Liver (tissue), 9 donors: Measurements from ENCODE around the gene CDHR2. TPM values are rescaled to one million over a fixed set of nuclear protein-coding genes. Genes with fewer than 3 reads are reported as not detected.

Experiments used
- DNase-seq: peaks from one replicate; pipeline ENCODE4 v3.0.0-alpha.2; 2017; ENCODE audit warnings: low spot score
- H3K27ac ChIP-seq, 2 donors: one replicate each; pipeline ENCODE4 v1.7.0; 2013; ENCODE audit warnings: inconsistent platforms in 2 of 2, low read length in 2 of 2, control low read depth in 1 of 2, low read depth in 1 of 2, mild to moderate bottlenecking in 1 of 2
- H3K27me3 ChIP-seq, 4 donors: one replicate each; pipeline versions ENCODE4 v1.6.1 to v1.7.0; 2013; ENCODE audit warnings: low read length in 3 of 4, inconsistent platforms in 1 of 4, mild to moderate bottlenecking in 1 of 4, moderate library complexity in 1 of 4; ENCODE audit not compliant: control insufficient read depth in 4 of 4, insufficient read depth in 4 of 4
- H3K36me3 ChIP-seq, 4 donors: one replicate each; pipeline versions ENCODE4 v1.6.1 to v1.7.0; 2013; ENCODE audit warnings: low read length in 3 of 4, mild to moderate bottlenecking in 3 of 4, low read depth in 1 of 4, moderate library complexity in 1 of 4; ENCODE audit not compliant: control insufficient read depth in 4 of 4, insufficient read depth in 3 of 4
- H3K4me1 ChIP-seq, 4 donors: one replicate each; pipeline versions ENCODE4 v1.6.1 to v1.7.0; 2013; ENCODE audit warnings: low read length in 3 of 4, mild to moderate bottlenecking in 3 of 4, moderate library complexity in 1 of 4; ENCODE audit not compliant: control insufficient read depth in 4 of 4, insufficient read depth in 4 of 4
- H3K4me3 ChIP-seq, 3 donors: one replicate each; pipeline versions ENCODE4 v1.6.1 to v1.7.0; 2013; ENCODE audit warnings: low read length in 3 of 3, control low read depth in 1 of 3, low read depth in 1 of 3, mild to moderate bottlenecking in 1 of 3
- H3K9ac ChIP-seq, 2 donors: one replicate each; pipeline ENCODE4 v1.7.0; 2013; ENCODE audit warnings: low read length in 2 of 2, mild to moderate bottlenecking in 2 of 2, moderate library complexity in 2 of 2, control low read depth in 1 of 2, low read depth in 1 of 2
- H3K9me3 ChIP-seq, 4 donors: one replicate each; pipeline versions ENCODE4 v1.6.1 to v1.7.0; 2013; ENCODE audit warnings: low read length in 3 of 4; ENCODE audit not compliant: control insufficient read depth in 4 of 4
- EGR1 ChIP-seq, 2 donors: IDR thresholded peaks; 2 replicates each; pipeline ENCODE4 v1.6.1; 2016 to 2018; ENCODE audit warnings: antibody characterized with exemption in 2 of 2, low read depth in 2 of 2
- FOXA1 ChIP-seq: IDR thresholded peaks from 2 replicates; pipeline ENCODE4 v1.6.1; 2016; ENCODE audit warnings: antibody characterized with exemption
- FOXA2 ChIP-seq: IDR thresholded peaks from 2 replicates; pipeline ENCODE4 v1.6.1; 2016; ENCODE audit warnings: antibody characterized with exemption
- GABPA ChIP-seq, 2 donors: IDR thresholded peaks in 1 of 2; conservative IDR thresholded peaks in 1 of 2; 2 replicates each; pipeline ENCODE4 v1.6.1; 2016; ENCODE audit warnings: antibody characterized with exemption in 2 of 2, mild to moderate bottlenecking in 1 of 2, moderate library complexity in 1 of 2
- HNF4A ChIP-seq, 2 donors: conservative IDR thresholded peaks; 2 replicates each; pipeline ENCODE4 v1.6.1; 2016; ENCODE audit warnings: antibody characterized with exemption in 2 of 2, mild to moderate bottlenecking in 2 of 2
- HNF4G ChIP-seq: IDR thresholded peaks from 2 replicates; pipeline ENCODE4 v1.6.1; 2016; ENCODE audit warnings: antibody characterized with exemption
- JUND ChIP-seq, 2 donors: IDR thresholded peaks; 2 replicates each; pipeline ENCODE4 v1.6.1; 2016; ENCODE audit warnings: antibody characterized with exemption in 2 of 2
- NR2F2 ChIP-seq: IDR thresholded peaks from 2 replicates; pipeline ENCODE4 v1.6.1; 2016; ENCODE audit warnings: antibody characterized with exemption
- RAD21 ChIP-seq, 2 donors: IDR thresholded peaks; 2 replicates each; pipeline ENCODE4 v1.6.1; 2016; ENCODE audit warnings: antibody characterized with exemption in 2 of 2, mild to moderate bottlenecking in 2 of 2
- RXRA ChIP-seq, 2 donors: IDR thresholded peaks; 2 replicates each; pipeline ENCODE4 v1.6.1; 2017 to 2018; ENCODE audit warnings: antibody characterized with exemption in 2 of 2, mild to moderate bottlenecking in 1 of 2
- SP1 ChIP-seq: IDR thresholded peaks from 2 replicates; pipeline ENCODE4 v1.6.1; 2018; ENCODE audit warnings: antibody characterized with exemption, mild to moderate bottlenecking
- TAF1 ChIP-seq: conservative IDR thresholded peaks from 2 replicates; pipeline ENCODE4 v1.6.1; 2016; ENCODE audit warnings: antibody characterized with exemption, mild to moderate bottlenecking
- YY1 ChIP-seq: IDR thresholded peaks from 2 replicates; pipeline ENCODE4 v1.6.1; 2016; ENCODE audit warnings: antibody characterized with exemption, mild to moderate bottlenecking
- polyA plus RNA-seq, 2 donors: library from polyadenylated mRNA; stranded (reverse) in 1 of 2; unstranded in 1 of 2; fragments of 200-250 nt in 1 of 2; fragments of >200 nt in 1 of 2; fragmentation: Nextera tagmentation in 1 of 2; extraction: Ambion mirVana in 1 of 2; gene quantifications; one replicate each; pipeline versions ENCODE4 v1.2.1 to v1.2.3, GENCODE V29; 2013 to 2015
- total RNA-seq, 2 donors: library from RNA; depleted of rRNA; stranded (reverse); fragments of >200 nt; gene quantifications; one replicate each; pipeline ENCODE4 v1.2.3, GENCODE V29; 2014
- TF ChIP-seq, protein P1 (sequence below): IDR thresholded peaks from 2 replicates; pipeline ENCODE4 v1.6.1; 2016; ENCODE audit warnings: antibody characterized with exemption
- TF ChIP-seq, protein P2 (sequence below): fragments of 150-350 bp; IDR thresholded peaks from 2 replicates; pipeline ENCODE4 v1.5.1; 2017; ENCODE audit warnings: improper control_type of control experiment, low read depth, low read length; ENCODE audit not compliant: missing input control
- TF ChIP-seq, protein P3 (sequence below): IDR thresholded peaks from 2 replicates; pipeline ENCODE4 v1.6.1; 2016; ENCODE audit warnings: antibody characterized with exemption
- TF ChIP-seq, protein P4 (sequence below): IDR thresholded peaks from 2 replicates; pipeline ENCODE4 v1.6.1; 2016; ENCODE audit warnings: antibody characterized with exemption
- TF ChIP-seq, protein P5 (sequence below): IDR thresholded peaks from 2 replicates; pipeline ENCODE4 v1.6.1; 2016; ENCODE audit warnings: antibody characterized with exemption, mild to moderate bottlenecking
- donor health status: healthy.
- donor health status: healthy.
- donor health status: healthy.
- donor health status: healthy.
- donor health status: healthy.

Gene CDHR2
- total and polyA plus RNA-seq, 4 donors: 8.8 to 23.8 (median 16.6) TPM

DNA sequence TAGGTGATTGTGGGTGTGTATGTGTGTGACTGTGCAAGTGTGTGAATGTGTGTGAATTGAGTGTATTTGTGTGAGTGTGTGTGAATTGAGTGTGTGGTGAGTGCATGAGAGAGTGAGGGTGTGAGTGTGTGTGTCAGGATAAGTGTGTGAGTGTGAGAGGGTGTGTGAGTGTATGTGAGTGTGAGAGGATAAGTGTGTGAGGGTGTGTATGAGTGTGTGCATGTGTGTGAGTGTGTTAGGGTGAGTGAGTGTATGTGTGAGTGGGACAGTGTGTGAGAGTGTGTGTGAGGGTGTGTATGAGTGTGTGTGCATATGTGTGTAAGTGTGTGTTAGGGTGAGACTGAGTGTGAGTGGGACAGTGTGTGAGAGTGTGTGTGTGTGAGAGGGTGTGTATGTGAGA is 39.2 kb downstream of the CDHR2 start:
- DNase-seq: no peak
- H3K9ac ChIP-seq: no peak overlapping the region
- H3K4me1 ChIP-seq: no peaks in the 10 kb centered on the region
- no peak overlapping the region for H3K4me3 ChIP-seq
- TF ChIP-seq HNF4A (conservative IDR thresholded peaks at IDR 0.05): no peak
- TF ChIP-seq SP1: no peak
- no peak for TF ChIP-seq FOXA1
- TF ChIP-seq, protein P1, sequence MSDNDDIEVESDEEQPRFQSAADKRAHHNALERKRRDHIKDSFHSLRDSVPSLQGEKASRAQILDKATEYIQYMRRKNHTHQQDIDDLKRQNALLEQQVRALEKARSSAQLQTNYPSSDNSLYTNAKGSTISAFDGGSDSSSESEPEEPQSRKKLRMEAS: no peak
- TF ChIP-seq JUND (IDR thresholded peaks at IDR 0.05): no peak
- no peak for TF ChIP-seq HNF4G
- TF ChIP-seq, protein P2, sequence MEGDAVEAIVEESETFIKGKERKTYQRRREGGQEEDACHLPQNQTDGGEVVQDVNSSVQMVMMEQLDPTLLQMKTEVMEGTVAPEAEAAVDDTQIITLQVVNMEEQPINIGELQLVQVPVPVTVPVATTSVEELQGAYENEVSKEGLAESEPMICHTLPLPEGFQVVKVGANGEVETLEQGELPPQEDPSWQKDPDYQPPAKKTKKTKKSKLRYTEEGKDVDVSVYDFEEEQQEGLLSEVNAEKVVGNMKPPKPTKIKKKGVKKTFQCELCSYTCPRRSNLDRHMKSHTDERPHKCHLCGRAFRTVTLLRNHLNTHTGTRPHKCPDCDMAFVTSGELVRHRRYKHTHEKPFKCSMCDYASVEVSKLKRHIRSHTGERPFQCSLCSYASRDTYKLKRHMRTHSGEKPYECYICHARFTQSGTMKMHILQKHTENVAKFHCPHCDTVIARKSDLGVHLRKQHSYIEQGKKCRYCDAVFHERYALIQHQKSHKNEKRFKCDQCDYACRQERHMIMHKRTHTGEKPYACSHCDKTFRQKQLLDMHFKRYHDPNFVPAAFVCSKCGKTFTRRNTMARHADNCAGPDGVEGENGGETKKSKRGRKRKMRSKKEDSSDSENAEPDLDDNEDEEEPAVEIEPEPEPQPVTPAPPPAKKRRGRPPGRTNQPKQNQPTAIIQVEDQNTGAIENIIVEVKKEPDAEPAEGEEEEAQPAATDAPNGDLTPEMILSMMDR: no peak
- no peak for TF ChIP-seq EGR1 (IDR thresholded peaks at IDR 0.05; ENCODE audit: low read depth in 2 of 2)
- no peak for TF ChIP-seq RXRA (IDR thresholded peaks at IDR 0.05)
- TF ChIP-seq YY1: no peak
- TF ChIP-seq, protein P3, sequence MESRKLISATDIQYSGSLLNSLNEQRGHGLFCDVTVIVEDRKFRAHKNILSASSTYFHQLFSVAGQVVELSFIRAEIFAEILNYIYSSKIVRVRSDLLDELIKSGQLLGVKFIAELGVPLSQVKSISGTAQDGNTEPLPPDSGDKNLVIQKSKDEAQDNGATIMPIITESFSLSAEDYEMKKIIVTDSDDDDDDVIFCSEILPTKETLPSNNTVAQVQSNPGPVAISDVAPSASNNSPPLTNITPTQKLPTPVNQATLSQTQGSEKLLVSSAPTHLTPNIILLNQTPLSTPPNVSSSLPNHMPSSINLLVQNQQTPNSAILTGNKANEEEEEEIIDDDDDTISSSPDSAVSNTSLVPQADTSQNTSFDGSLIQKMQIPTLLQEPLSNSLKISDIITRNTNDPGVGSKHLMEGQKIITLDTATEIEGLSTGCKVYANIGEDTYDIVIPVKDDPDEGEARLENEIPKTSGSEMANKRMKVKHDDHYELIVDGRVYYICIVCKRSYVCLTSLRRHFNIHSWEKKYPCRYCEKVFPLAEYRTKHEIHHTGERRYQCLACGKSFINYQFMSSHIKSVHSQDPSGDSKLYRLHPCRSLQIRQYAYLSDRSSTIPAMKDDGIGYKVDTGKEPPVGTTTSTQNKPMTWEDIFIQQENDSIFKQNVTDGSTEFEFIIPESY: no peak
- TF ChIP-seq TAF1: no peak
- TF ChIP-seq NR2F2: no peak
- no peak for TF ChIP-seq GABPA (IDR thresholded peaks at IDR 0.05 in 1 of 2, conservative IDR thresholded peaks at IDR 0.05 in 1 of 2)
- TF ChIP-seq, protein P4, sequence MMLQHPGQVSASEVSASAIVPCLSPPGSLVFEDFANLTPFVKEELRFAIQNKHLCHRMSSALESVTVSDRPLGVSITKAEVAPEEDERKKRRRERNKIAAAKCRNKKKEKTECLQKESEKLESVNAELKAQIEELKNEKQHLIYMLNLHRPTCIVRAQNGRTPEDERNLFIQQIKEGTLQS: no peak
- no peak for TF ChIP-seq FOXA2
- TF ChIP-seq, protein P5, sequence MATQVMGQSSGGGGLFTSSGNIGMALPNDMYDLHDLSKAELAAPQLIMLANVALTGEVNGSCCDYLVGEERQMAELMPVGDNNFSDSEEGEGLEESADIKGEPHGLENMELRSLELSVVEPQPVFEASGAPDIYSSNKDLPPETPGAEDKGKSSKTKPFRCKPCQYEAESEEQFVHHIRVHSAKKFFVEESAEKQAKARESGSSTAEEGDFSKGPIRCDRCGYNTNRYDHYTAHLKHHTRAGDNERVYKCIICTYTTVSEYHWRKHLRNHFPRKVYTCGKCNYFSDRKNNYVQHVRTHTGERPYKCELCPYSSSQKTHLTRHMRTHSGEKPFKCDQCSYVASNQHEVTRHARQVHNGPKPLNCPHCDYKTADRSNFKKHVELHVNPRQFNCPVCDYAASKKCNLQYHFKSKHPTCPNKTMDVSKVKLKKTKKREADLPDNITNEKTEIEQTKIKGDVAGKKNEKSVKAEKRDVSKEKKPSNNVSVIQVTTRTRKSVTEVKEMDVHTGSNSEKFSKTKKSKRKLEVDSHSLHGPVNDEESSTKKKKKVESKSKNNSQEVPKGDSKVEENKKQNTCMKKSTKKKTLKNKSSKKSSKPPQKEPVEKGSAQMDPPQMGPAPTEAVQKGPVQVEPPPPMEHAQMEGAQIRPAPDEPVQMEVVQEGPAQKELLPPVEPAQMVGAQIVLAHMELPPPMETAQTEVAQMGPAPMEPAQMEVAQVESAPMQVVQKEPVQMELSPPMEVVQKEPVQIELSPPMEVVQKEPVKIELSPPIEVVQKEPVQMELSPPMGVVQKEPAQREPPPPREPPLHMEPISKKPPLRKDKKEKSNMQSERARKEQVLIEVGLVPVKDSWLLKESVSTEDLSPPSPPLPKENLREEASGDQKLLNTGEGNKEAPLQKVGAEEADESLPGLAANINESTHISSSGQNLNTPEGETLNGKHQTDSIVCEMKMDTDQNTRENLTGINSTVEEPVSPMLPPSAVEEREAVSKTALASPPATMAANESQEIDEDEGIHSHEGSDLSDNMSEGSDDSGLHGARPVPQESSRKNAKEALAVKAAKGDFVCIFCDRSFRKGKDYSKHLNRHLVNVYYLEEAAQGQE: no peak
- no peak for TF ChIP-seq RAD21 (IDR thresholded peaks at IDR 0.05)
- H3K27ac ChIP-seq: no peak overlapping the region
- H3K9me3 ChIP-seq: peaks cover 3 to 7% (median 6%) of the 10 kb centered on the region in 4 donors
- H3K27me3 ChIP-seq: no peaks in the 10 kb centered on the region
- peaks cover 4 to 28% (median 7%) of the 10 kb centered on the region in 4 donors for H3K36me3 ChIP-seq
